Adrenal gland (tissue), 12 donors: ENCODE results near the gene CCDC136. TPM values are rescaled to one million over a fixed set of nuclear protein-coding genes. Genes with fewer than 3 reads are reported as not detected.
A peak's percentile ranks its signal among the peaks of the same experiment; 100 is the strongest.

ENCODE experiments used
- DNase-seq, 7 donors: peaks; one replicate each; pipeline ENCODE4 v3.0.0-alpha.2; 2019 to 2020
- H3K27ac ChIP-seq, 5 donors: fragments of 200-600 bp; sonication (generic) in 4 of 5; 1 replicate in 3 of 5; 2 replicates in 2 of 5; pipeline versions ENCODE4 v1.5.1 to v1.8.0; 2016 to 2020; ENCODE audit warnings: mild to moderate bottlenecking in 1 of 5
- H3K27me3 ChIP-seq: fragments of 200-600 bp; 2 replicates; pipeline ENCODE4 v1.8.0; 2021
- H3K36me3 ChIP-seq, 2 donors: fragments of 200-600 bp; replicated peaks in 1 of 2; 1 replicate in 1 of 2; 2 replicates in 1 of 2; pipeline versions ENCODE4 v1.5.1 to v1.8.0; 2018 to 2022
- H3K4me1 ChIP-seq, 2 donors: fragments of 200-600 bp; replicated peaks in 1 of 2; 1 replicate in 1 of 2; 2 replicates in 1 of 2; pipeline versions ENCODE4 v1.5.1 to v1.8.0; 2018 to 2021
- H3K4me3 ChIP-seq, 4 donors: fragments of 200-600 bp; sonication (generic) in 3 of 4; one replicate each; pipeline ENCODE4 v1.5.1; 2016 to 2018
- H3K9me3 ChIP-seq, 3 donors: fragments of 200-600 bp; sonication (generic) in 1 of 3; replicated peaks in 1 of 3; 1 replicate in 2 of 3; 2 replicates in 1 of 3; pipeline versions ENCODE4 v1.5.1 to v1.8.0; 2016 to 2021
- CTCF ChIP-seq, 6 experiments: fragments of 450-650 bp in 4 of 6; fragments of 200-600 bp in 2 of 6; sonication (generic) in 1 of 6; IDR thresholded peaks; 1 replicate in 5 of 6; 2 replicates in 1 of 6; pipeline versions ENCODE4 v1.5.1 to v1.8.0; 2016 to 2021; ENCODE audit warnings: antibody characterized with exemption in 6 of 6, mild to moderate bottlenecking in 2 of 6, moderate library complexity in 1 of 6
- POLR2A ChIP-seq, 2 donors: fragments of 450-650 bp; IDR thresholded peaks; one replicate each; pipeline ENCODE4 v1.6.1; 2017; ENCODE audit warnings: antibody characterized with exemption in 2 of 2, mild to moderate bottlenecking in 2 of 2, moderate library complexity in 1 of 2
- WGBS, 4 donors: extraction: QIAGEN DNeasy Blood & Tissue Kit in 2 of 4; methylation state at CpG; one replicate each; pipeline versions ENCODE4 v1.1.5 to v1.1.7; 2013 to 2017; 5-methylcytosine and 5-hydroxymethylcytosine counted together
- intact Hi-C, 2 donors: fragments of 100-400 bp; cut with DNase I; formaldehyde crosslinking; loops; one replicate each; pipeline versions ENCODE4 v1.14.1 to v1.15.0; 2022 to 2023
- polyA plus RNA-seq, 3 donors: library from polyadenylated mRNA; stranded (reverse); fragments of 200-250 nt in 2 of 3; fragments of 350-450 nt in 1 of 3; fragmentation: Illumina TruSeq in 1 of 3; extraction: RNeasy Lipid Tissue Mini Kit (QIAGEN cat#74804) in 1 of 3; gene quantifications; one replicate each; pipeline ENCODE4 v1.2.3, GENCODE V29; 2013 to 2014
- total RNA-seq, 9 donors: library from RNA; depleted of rRNA in 4 of 9; stranded (reverse); fragments of >200 nt in 4 of 9; fragments of 120-200 nt in 1 of 9; fragmentation: NEBNext Ultra II Directional in 1 of 9; extraction: Animal tissue kit (Norgen Biotek cat#: 25700) in 1 of 9; gene quantifications; one replicate each; pipeline versions ENCODE4 v1.1.0 to v1.2.4, GENCODE V29; 2013 to 2023
- donor health status: healthy with polysubstance abuse.
- donor health status: Bipolar disorder and iron deficiency.
- donor health status: DM: yes; HTN: yes; CAD: no.
- donor health status: DM: no; HTN: no; CAD: no.
- donor health status: DM: no; HTN: no; CAD: no.
- donor health status: DM: yes; HTN: yes; CAD: no.

Gene CCDC136
- total and polyA plus RNA-seq, 12 donors = 0.35 to 10.9 (median 4.0) TPM

GRCh38 chr7:128783143-128783861, 8.5 kb upstream of the CCDC136 start:
- intact Hi-C loops = no loop called here
- Histone ChIP-seq H3K4me3 (no peak overlapping the region), H3K9me3 (no peaks in the 10 kb centered on the region), H3K27me3 (no peaks in the 10 kb centered on the region), H3K36me3 (no peaks in the 10 kb centered on the region), H3K4me1 (no peaks in the 10 kb centered on the region), H3K27ac (no peak overlapping the region)
- peak; percentile 40 to 81 (median 55) for DNase-seq
- 51 to 61% (median 54%) methylated on average over 10 to 15 of the region's 15 CpGs for WGBS, 4 donors
- TF ChIP-seq POLR2A (IDR thresholded peaks at IDR 0.05) (no peak), CTCF (IDR thresholded peaks at IDR 0.05) (no peak)

- intact Hi-C loops = no loop called here
- TF ChIP-seq POLR2A (IDR thresholded peaks at IDR 0.05) (no peak), CTCF (IDR thresholded peaks at IDR 0.05) (no peak)
- no peak for DNase-seq
- Histone ChIP-seq H3K4me1 (peaks cover 0 to 4% of the 10 kb centered on the region in 2 donors), H3K27ac (no peak overlapping the region), H3K27me3 (no peaks in the 10 kb centered on the region), H3K9me3 (no peaks in the 10 kb centered on the region), H3K4me3 (no peak overlapping the region), H3K36me3 (no peaks in the 10 kb centered on the region)
- 77 to 94% (median 86%) methylated on average over 3 of the region's 3 CpGs for WGBS, 4 donors
Observed at GRCh38 chr7:128785738-128786137, 6.0 kb upstream of the CCDC136 start.

GRCh38 chr7:128788446-128789412, 3.0 kb upstream of the CCDC136 start:
- Histone ChIP-seq H3K9me3 (no peaks in the 10 kb centered on the region), H3K4me1 (peaks cover 6 to 15% of the 10 kb centered on the region in 2 donors), H3K27ac (no peak overlapping the region), H3K36me3 (no peaks in the 10 kb centered on the region), H3K4me3 (no peak overlapping the region), H3K27me3 (no peaks in the 10 kb centered on the region)
- 71 to 82% (median 74%) methylated on average over 5 to 9 of the region's 9 CpGs for WGBS, 4 donors
- TF ChIP-seq CTCF (IDR thresholded peaks at IDR 0.05) (no peak), POLR2A (IDR thresholded peaks at IDR 0.05) (no peak)
- intact Hi-C loops = no loop called here
- DNase-seq = peak in 1 of 7 donors; percentile 31

- no peaks in the 10 kb centered on the region for H3K36me3 ChIP-seq
- DNase-seq = no peak
- H3K4me3 ChIP-seq = peak overlapping the region in 2 of 4 donors; percentile 45 to 95
- H3K27me3 ChIP-seq = no peaks in the 10 kb centered on the region
- H3K27ac ChIP-seq = no peak overlapping the region
- H3K9me3 ChIP-seq = no peaks in the 10 kb centered on the region
- WGBS, 4 donors = 24 to 57% (median 39%) methylated on average over 15 to 44 of the region's 45 CpGs
- H3K4me1 ChIP-seq = peaks cover 6 to 15% of the 10 kb centered on the region in 2 donors
- TF ChIP-seq POLR2A (IDR thresholded peaks at IDR 0.05) (no peak), CTCF (IDR thresholded peaks at IDR 0.05) (no peak)
- intact Hi-C loops = no loop called here
Observed at GRCh38 chr7:128790315-128791041, 1.3 kb upstream of the CCDC136 start.
